Stimulated activated CD4-positive, alpha-beta T cell treated with anti-CD3 and anti-CD28 coated beads, Interleukin-4, amount 100 ng/mL, for 48 hours (primary cell): ENCODE data around the gene ARNT2.

Source experiments
- DNase-seq, 2 donors: peaks; one replicate each; pipeline ENCODE4 v3.0.0-alpha.2; 2020; ENCODE audit warnings: low read depth in 2 of 2

Gene ARNT2

GRCh38 chr15:80576519-80577090 is 172.4 kb downstream of the ARNT2 start:
- no peak for DNase-seq

- DNase-seq = no peak
These were observed 173.5 kb downstream of the ARNT2 start for GRCh38 chr15:80577552-80578205.

- DNase-seq = no peak
These were observed 174.0 kb downstream of the ARNT2 start for GRCh38 chr15:80578206-80578595.

GRCh38 chr15:80578871-80579270 is 174.7 kb downstream of the ARNT2 start:
- no peak for DNase-seq

GRCh38 chr15:80579611-80580010 is 175.4 kb downstream of the ARNT2 start:
- DNase-seq = no peak

GRCh38 chr15:80580106-80580505 is 175.9 kb downstream of the ARNT2 start:
- DNase-seq = no peak

GRCh38 chr15:80580536-80581260 is 176.5 kb downstream of the ARNT2 start:
- DNase-seq = no peak

- no peak for DNase-seq
These were observed 177.8 kb downstream of the ARNT2 start for GRCh38 chr15:80581976-80582375.

- DNase-seq = no peak
These were observed 178.7 kb downstream of the ARNT2 start for GRCh38 chr15:80582816-80583423.

- DNase-seq = no peak
These were observed 180.4 kb downstream of the ARNT2 start for GRCh38 chr15:80584561-80584964.

GRCh38 chr15:80584973-80585525 is 180.9 kb downstream of the ARNT2 start:
- DNase-seq = no peak

GRCh38 chr15:80585544-80586018 is 181.4 kb downstream of the ARNT2 start:
- DNase-seq = no peak

GRCh38 chr15:80586161-80586560 is 182.0 kb downstream of the ARNT2 start:
- DNase-seq = no peak

- no peak for DNase-seq
These were observed 182.8 kb downstream of the ARNT2 start for GRCh38 chr15:80587007-80587406.

- no peak for DNase-seq
These were observed 183.8 kb downstream of the ARNT2 start for GRCh38 chr15:80587816-80588456.

GRCh38 chr15:80588801-80589200 is 184.6 kb downstream of the ARNT2 start:
- DNase-seq = no peak

- DNase-seq = no peak
These were observed 186.7 kb downstream of the ARNT2 start for GRCh38 chr15:80590761-80591355.

- DNase-seq = no peak
These were observed 187.3 kb downstream of the ARNT2 start for GRCh38 chr15:80591471-80591870.

GRCh38 chr15:80591938-80592825 is 188.0 kb downstream of the ARNT2 start:
- DNase-seq = no peak

GRCh38 chr15:80593486-80594030 is 189.4 kb downstream of the ARNT2 start:
- DNase-seq = no peak
